Neural cell (in vitro differentiated cells): Measurements from ENCODE around the gene SHISAL2B. TPM values are rescaled to one million over a fixed set of nuclear protein-coding genes. Genes with fewer than 3 reads are reported as not detected.
"Not testable (repeated sequence)": the region's sequence is repeated elsewhere in the genome, so short reads cannot be mapped to it uniquely, and the experiment has no call there.

Source experiments
- H2AFZ ChIP-seq: fragments of 200-600, 300-800 bp; sonication (generic), shearing (Covaris generic); 2 replicates; pipeline ENCODE4 v1.6.0; 2014; ENCODE audit warnings: low read depth, mild to moderate bottlenecking, antibody characterized with exemption, low read length, moderate library complexity
- H3F3A ChIP-seq: fragments of 200-600 bp; shearing (Covaris generic); 2 replicates; pipeline ENCODE4 v1.6.1; 2016; ENCODE audit warnings: mild to moderate bottlenecking, moderate library complexity, mixed read lengths, antibody characterized with exemption, low read length; ENCODE audit not compliant: insufficient read depth, poor library complexity, severe bottlenecking
- H3K27ac ChIP-seq: fragments of 200-600, 300-800 bp; sonication (generic), shearing (Covaris generic); 2 replicates; pipeline ENCODE4 v1.5.1; 2014; ENCODE audit warnings: mild to moderate bottlenecking, low read length, moderate library complexity
- H3K27me3 ChIP-seq: fragments of 300-800, 200-600 bp; sonication (generic), shearing (Covaris generic); 2 replicates; pipeline ENCODE4 v1.6.0; 2014; ENCODE audit warnings: mild to moderate bottlenecking, low read depth, low read length, moderate library complexity; ENCODE audit not compliant: insufficient read depth
- H3K36me3 ChIP-seq: fragments of 300-800, 200-600 bp; sonication (generic), shearing (Covaris generic); 2 replicates; pipeline ENCODE4 v1.5.1; 2014; ENCODE audit warnings: mild to moderate bottlenecking, antibody characterized with exemption, low read length, moderate library complexity; ENCODE audit not compliant: insufficient read depth
- H3K4me2 ChIP-seq: fragments of 300-800, 200-600 bp; sonication (generic), shearing (Covaris generic); 2 replicates; pipeline ENCODE4 v1.6.0; 2014; ENCODE audit warnings: mild to moderate bottlenecking, low read length
- H3K4me3 ChIP-seq: fragments of 300-800, 200-600 bp; sonication (generic), shearing (Covaris generic); 2 replicates; pipeline ENCODE4 v1.5.1; 2014; ENCODE audit warnings: mild to moderate bottlenecking, low read length, moderate library complexity
- H3K79me2 ChIP-seq: fragments of 200-600 bp; shearing (Covaris generic); replicated peaks from 2 replicates; pipeline ENCODE4 v1.6.0; 2014; ENCODE audit warnings: mild to moderate bottlenecking, low read length, moderate library complexity; ENCODE audit not compliant: insufficient read depth
- H3K9ac ChIP-seq: fragments of 300-800, 200-600 bp; sonication (generic), shearing (Covaris generic); 2 replicates; pipeline ENCODE4 v1.6.1; 2016; ENCODE audit warnings: mild to moderate bottlenecking, low read length, mixed read lengths
- H3K9me2 ChIP-seq: fragments of 200-600 bp; shearing (Covaris generic); 2 replicates; pipeline ENCODE4 v1.6.1; 2016; ENCODE audit warnings: mild to moderate bottlenecking, low read length, mixed read lengths; ENCODE audit not compliant: insufficient read depth
- H3K9me3 ChIP-seq: fragments of 200-600, 300-800 bp; sonication (generic), shearing (Covaris generic); 2 replicates; pipeline ENCODE4 v1.6.1; 2016; ENCODE audit warnings: mild to moderate bottlenecking, mixed run types, low read length, moderate library complexity, mixed read lengths
- H4K20me1 ChIP-seq: fragments of 200-600 bp; shearing (Covaris generic); 2 replicates; pipeline ENCODE4 v1.6.1; 2016; ENCODE audit warnings: mild to moderate bottlenecking, mixed run types; ENCODE audit not compliant: insufficient read depth
- EP300 ChIP-seq: fragments of 450-650 bp; conservative IDR thresholded peaks from 2 replicates; pipeline ENCODE4 v1.6.1; 2014; ENCODE audit warnings: antibody characterized with exemption, mild to moderate bottlenecking, moderate library complexity; ENCODE audit not compliant: poor library complexity, severe bottlenecking
- EZH2 ChIP-seq: fragments of 200-600, 300-800 bp; shearing (Covaris generic), sonication (generic); IDR thresholded peaks from 2 replicates; pipeline ENCODE4 v1.6.1; 2014; ENCODE audit warnings: antibody characterized with exemption, low read length, borderline replicate concordance, mild to moderate bottlenecking; ENCODE audit not compliant: insufficient read depth, poor library complexity, severe bottlenecking
- MXI1 ChIP-seq: fragments of 450-650 bp; conservative IDR thresholded peaks from 2 replicates; pipeline ENCODE4 v1.6.1; 2014; ENCODE audit warnings: antibody characterized with exemption, mild to moderate bottlenecking; ENCODE audit not compliant: poor library complexity, severe bottlenecking
- POLR2AphosphoS5 ChIP-seq: IDR thresholded peaks from 2 replicates; pipeline ENCODE4 v1.6.1; 2012
- RAD21 ChIP-seq: fragments of 450-650 bp; conservative IDR thresholded peaks from 2 replicates; pipeline ENCODE4 v1.6.1; 2014; ENCODE audit warnings: antibody characterized with exemption, mild to moderate bottlenecking, moderate library complexity
- SMC3 ChIP-seq: fragments of 450-650 bp; conservative IDR thresholded peaks from 2 replicates; pipeline ENCODE4 v1.6.1; 2014; ENCODE audit warnings: antibody characterized with exemption, mild to moderate bottlenecking, moderate library complexity; ENCODE audit not compliant: poor library complexity
- TAF1 ChIP-seq: IDR thresholded peaks from 2 replicates; pipeline ENCODE4 v1.6.1; 2012; ENCODE audit warnings: low read depth
- polyA plus RNA-seq: library from polyadenylated mRNA; depleted of rRNA; stranded (reverse); fragments of >200 nt; gene quantifications from 2 replicates; pipeline ENCODE4 v1.2.3, GENCODE V29; 2014
- TF ChIP-seq, protein P1 (sequence below): IDR thresholded peaks from 2 replicates; pipeline ENCODE4 v1.6.1; 2012; ENCODE audit warnings: borderline replicate concordance
- TF ChIP-seq, protein P2 (sequence below): fragments of 450-650 bp; IDR thresholded peaks from 2 replicates; pipeline ENCODE4 v1.5.1; 2014; ENCODE audit warnings: antibody characterized with exemption, mild to moderate bottlenecking, moderate library complexity; ENCODE audit not compliant: poor library complexity, severe bottlenecking

Gene SHISAL2B
- polyA plus RNA-seq, 1 donor from 2014 or later = not detected

DNA sequence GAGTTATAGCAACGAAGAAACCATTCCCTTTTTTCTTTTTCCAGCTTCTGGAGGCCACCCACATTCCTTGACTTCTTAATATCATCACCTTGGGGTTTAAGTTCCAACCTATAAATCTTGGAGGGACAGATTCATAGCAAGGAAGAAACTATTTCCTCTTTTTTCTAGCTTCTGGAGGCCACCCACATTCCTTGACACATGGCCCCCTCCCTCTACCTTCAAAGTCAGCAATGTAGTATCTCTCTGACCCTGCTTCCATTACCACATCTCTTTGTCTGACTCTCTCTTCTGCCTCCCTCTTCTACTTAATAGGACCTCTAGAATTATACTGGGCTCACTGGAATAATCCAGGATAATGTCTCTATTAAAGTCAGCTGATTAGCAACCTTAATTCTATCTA, 34.7 kb upstream of the SHISAL2B start:
- H3K9me3 ChIP-seq = no peaks in the 10 kb centered on the region
- no peaks in the 10 kb centered on the region for H3K36me3 ChIP-seq
- no peaks in the 10 kb centered on the region for H4K20me1 ChIP-seq
- H3K4me2 ChIP-seq = no peak overlapping the region
- TF ChIP-seq EZH2 = no peak
- TF ChIP-seq MXI1 = no peak
- no peak for TF ChIP-seq TAF1
- TF ChIP-seq, protein P1, sequence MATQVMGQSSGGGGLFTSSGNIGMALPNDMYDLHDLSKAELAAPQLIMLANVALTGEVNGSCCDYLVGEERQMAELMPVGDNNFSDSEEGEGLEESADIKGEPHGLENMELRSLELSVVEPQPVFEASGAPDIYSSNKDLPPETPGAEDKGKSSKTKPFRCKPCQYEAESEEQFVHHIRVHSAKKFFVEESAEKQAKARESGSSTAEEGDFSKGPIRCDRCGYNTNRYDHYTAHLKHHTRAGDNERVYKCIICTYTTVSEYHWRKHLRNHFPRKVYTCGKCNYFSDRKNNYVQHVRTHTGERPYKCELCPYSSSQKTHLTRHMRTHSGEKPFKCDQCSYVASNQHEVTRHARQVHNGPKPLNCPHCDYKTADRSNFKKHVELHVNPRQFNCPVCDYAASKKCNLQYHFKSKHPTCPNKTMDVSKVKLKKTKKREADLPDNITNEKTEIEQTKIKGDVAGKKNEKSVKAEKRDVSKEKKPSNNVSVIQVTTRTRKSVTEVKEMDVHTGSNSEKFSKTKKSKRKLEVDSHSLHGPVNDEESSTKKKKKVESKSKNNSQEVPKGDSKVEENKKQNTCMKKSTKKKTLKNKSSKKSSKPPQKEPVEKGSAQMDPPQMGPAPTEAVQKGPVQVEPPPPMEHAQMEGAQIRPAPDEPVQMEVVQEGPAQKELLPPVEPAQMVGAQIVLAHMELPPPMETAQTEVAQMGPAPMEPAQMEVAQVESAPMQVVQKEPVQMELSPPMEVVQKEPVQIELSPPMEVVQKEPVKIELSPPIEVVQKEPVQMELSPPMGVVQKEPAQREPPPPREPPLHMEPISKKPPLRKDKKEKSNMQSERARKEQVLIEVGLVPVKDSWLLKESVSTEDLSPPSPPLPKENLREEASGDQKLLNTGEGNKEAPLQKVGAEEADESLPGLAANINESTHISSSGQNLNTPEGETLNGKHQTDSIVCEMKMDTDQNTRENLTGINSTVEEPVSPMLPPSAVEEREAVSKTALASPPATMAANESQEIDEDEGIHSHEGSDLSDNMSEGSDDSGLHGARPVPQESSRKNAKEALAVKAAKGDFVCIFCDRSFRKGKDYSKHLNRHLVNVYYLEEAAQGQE = no peak
- TF ChIP-seq, protein P2, sequence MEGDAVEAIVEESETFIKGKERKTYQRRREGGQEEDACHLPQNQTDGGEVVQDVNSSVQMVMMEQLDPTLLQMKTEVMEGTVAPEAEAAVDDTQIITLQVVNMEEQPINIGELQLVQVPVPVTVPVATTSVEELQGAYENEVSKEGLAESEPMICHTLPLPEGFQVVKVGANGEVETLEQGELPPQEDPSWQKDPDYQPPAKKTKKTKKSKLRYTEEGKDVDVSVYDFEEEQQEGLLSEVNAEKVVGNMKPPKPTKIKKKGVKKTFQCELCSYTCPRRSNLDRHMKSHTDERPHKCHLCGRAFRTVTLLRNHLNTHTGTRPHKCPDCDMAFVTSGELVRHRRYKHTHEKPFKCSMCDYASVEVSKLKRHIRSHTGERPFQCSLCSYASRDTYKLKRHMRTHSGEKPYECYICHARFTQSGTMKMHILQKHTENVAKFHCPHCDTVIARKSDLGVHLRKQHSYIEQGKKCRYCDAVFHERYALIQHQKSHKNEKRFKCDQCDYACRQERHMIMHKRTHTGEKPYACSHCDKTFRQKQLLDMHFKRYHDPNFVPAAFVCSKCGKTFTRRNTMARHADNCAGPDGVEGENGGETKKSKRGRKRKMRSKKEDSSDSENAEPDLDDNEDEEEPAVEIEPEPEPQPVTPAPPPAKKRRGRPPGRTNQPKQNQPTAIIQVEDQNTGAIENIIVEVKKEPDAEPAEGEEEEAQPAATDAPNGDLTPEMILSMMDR = no peak
- no peak for TF ChIP-seq POLR2AphosphoS5
- no peak for TF ChIP-seq EP300
- no peak for TF ChIP-seq RAD21
- H3K79me2 ChIP-seq = no peaks in the 10 kb centered on the region
- no peak overlapping the region for H2AFZ ChIP-seq
- H3K9ac ChIP-seq = no peak overlapping the region
- H3K9me2 ChIP-seq = no peaks in the 10 kb centered on the region
- no peaks in the 10 kb centered on the region for H3K27me3 ChIP-seq
- no peak overlapping the region for H3K4me3 ChIP-seq
- H3F3A ChIP-seq = no peaks in the 10 kb centered on the region
- H3K27ac ChIP-seq = no peak overlapping the region

DNA sequence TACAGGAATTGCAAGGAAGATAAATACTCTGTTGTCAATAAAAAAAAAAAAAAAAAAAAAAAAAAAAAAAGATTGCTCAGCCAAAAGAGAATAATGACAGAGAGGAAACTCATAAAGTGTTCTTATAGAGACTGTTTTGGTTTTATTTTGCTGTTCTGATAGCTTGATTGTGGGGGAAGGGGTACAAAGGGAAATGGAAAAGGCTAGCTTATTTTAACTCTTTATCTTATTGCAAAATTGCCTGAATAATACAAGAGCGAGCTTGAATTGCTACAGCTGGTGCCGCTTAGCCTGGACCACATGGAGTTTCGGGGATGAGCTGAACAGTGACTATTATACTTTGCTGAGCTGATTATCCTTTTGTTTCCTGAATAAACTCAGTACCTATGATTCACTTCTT, 31.0 kb upstream of the SHISAL2B start:
- H3K4me2 ChIP-seq = no peak overlapping the region

DNA sequence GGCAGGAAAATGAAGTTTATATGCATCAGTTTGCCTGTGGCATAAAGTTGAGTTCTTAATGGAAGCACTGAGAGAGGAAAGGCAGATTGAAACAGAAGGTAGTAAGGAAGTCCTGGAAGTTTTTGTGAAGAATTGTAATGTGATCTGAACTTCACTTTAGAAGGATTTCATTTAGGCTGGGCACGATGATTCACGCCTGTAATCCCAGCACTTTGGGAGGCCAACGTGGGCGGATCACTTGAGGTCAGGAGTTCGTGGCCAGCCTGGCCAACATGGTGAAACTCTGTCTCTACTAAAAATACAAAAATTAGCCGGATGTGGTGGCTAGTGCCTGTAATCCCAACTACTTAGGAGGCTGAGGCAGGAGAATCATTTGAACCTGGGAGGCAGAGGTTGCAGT, 27.1 kb upstream of the SHISAL2B start:
- not testable (repeated sequence) for H3K9ac ChIP-seq, H4K20me1 ChIP-seq, H3F3A ChIP-seq, H3K27ac ChIP-seq, H3K4me3 ChIP-seq, H3K79me2 ChIP-seq, H3K27me3 ChIP-seq, H3K36me3 ChIP-seq, H3K9me2 ChIP-seq, H3K4me2 ChIP-seq, H3K9me3 ChIP-seq, H2AFZ ChIP-seq

More for the DNA sequence above, 31.0 kb upstream of the SHISAL2B start:
- Histone ChIP-seq H3K4me3 (no peak overlapping the region), H3K9ac (no peak overlapping the region), H3K79me2 (no peaks in the 10 kb centered on the region), H4K20me1 (no peaks in the 10 kb centered on the region), H3K27me3 (no peaks in the 10 kb centered on the region), H3F3A (no peaks in the 10 kb centered on the region), H3K36me3 (no peaks in the 10 kb centered on the region), H3K9me3 (no peaks in the 10 kb centered on the region), H3K9me2 (no peaks in the 10 kb centered on the region), H2AFZ (no peak overlapping the region), H3K27ac (no peak overlapping the region)
- TF ChIP-seq EZH2 (no peak), EP300 (no peak), SMC3 (no peak), RAD21 (no peak), MXI1 (no peak)
